K562 (cell line): Measurements from ENCODE around the gene GAPVD1. TPM values are rescaled to one million over a fixed set of nuclear protein-coding genes. Genes with fewer than 3 reads are reported as not detected.
A peak's percentile ranks its signal among the peaks of the same experiment; 100 is the strongest.

Source experiments
- BRD4 ChIP-seq: fragments of 200-600 bp; sonication (generic); IDR thresholded peaks from 2 replicates; pipeline ENCODE4 v1.6.1; 2017; ENCODE audit warnings: inconsistent platforms
- CBX3 ChIP-seq, 2 experiments: IDR thresholded peaks; 1 replicate in 1 of 2; 2 replicates in 1 of 2; pipeline ENCODE4 v1.6.1; 2012; ENCODE audit warnings: inconsistent platforms in 2 of 2, low read length in 2 of 2, borderline replicate concordance in 1 of 2, control low read depth in 1 of 2
- CCAR2 ChIP-seq: fragments of 200-400 bp; formaldehyde crosslinking; IDR thresholded peaks from 2 replicates; pipeline ENCODE4 v1.6.1; 2017; ENCODE audit warnings: mild to moderate bottlenecking, low read depth, low read length
- CHD1 ChIP-seq: fragments of 200-600 bp; sonication (generic); IDR thresholded peaks from one replicate; pipeline ENCODE4 v1.6.1; 2012; ENCODE audit warnings: mild to moderate bottlenecking, moderate library complexity, low read length, inconsistent platforms
- ELF2 ChIP-seq: fragments of 250-450 bp; sonication (Bioruptor Pico); IDR thresholded peaks from 2 replicates; pipeline ENCODE4 v1.5.0; 2021; ENCODE audit warnings: mild to moderate bottlenecking
- EWSR1 ChIP-seq: fragments of 450-650 bp; IDR thresholded peaks from 2 replicates; pipeline ENCODE4 v1.6.1; 2018; ENCODE audit warnings: borderline replicate concordance, mild to moderate bottlenecking, low read depth, moderate library complexity; ENCODE audit not compliant: partially characterized antibody
- GABPA ChIP-seq: fragments of 200-800 bp; sonication (Bioruptor generic); conservative IDR thresholded peaks from 2 replicates; pipeline ENCODE4 v1.6.1; 2016; ENCODE audit warnings: low read depth, missing genetic modification characterization, missing compliant biosample characterization
- MAX ChIP-seq: sonication (generic); formaldehyde crosslinking; IDR thresholded peaks from 2 replicates; pipeline ENCODE4 v1.9.0; 2022; ENCODE audit warnings: mild to moderate bottlenecking, missing genetic modification reagents
- MLLT1 ChIP-seq, 2 experiments: fragments of 450-650 bp; IDR thresholded peaks; 2 replicates each; pipeline ENCODE4 v1.6.1; 2016
- MTA1 ChIP-seq: fragments of 450-650 bp; IDR thresholded peaks from 2 replicates; pipeline ENCODE4 v1.6.1; 2017; ENCODE audit warnings: borderline replicate concordance
- NCOA1 ChIP-seq: fragments of 450-650 bp; IDR thresholded peaks from 2 replicates; pipeline ENCODE4 v1.6.1; 2016; ENCODE audit warnings: low read depth
- NCOR1 ChIP-seq: fragments of 450-650 bp; IDR thresholded peaks from 2 replicates; pipeline ENCODE4 v1.6.1; 2016; ENCODE audit warnings: mild to moderate bottlenecking, moderate library complexity
- NFRKB ChIP-seq: fragments of 450-650 bp; IDR thresholded peaks from 2 replicates; pipeline ENCODE4 v1.6.1; 2016; ENCODE audit warnings: low read depth
- PHTF2 ChIP-seq: fragments of 250-450 bp; sonication (Bioruptor Pico); IDR thresholded peaks from 2 replicates; pipeline ENCODE4 v1.5.0; 2021; ENCODE audit warnings: mild to moderate bottlenecking
- PKNOX1 ChIP-seq: fragments of 450-650 bp; IDR thresholded peaks from 2 replicates; pipeline ENCODE4 v1.6.1; 2016
- PML ChIP-seq: IDR thresholded peaks from 2 replicates; pipeline ENCODE4 v1.6.1; 2012; ENCODE audit warnings: low read length, inconsistent platforms
- RBBP5 ChIP-seq: fragments of 200-600 bp; sonication (generic); IDR thresholded peaks from 2 replicates; pipeline ENCODE4 v1.6.1; 2012; ENCODE audit warnings: borderline replicate concordance, mild to moderate bottlenecking, low read length, control low read depth, inconsistent platforms; ENCODE audit not compliant: insufficient read depth, poor library complexity, severe bottlenecking
- SMARCC2 ChIP-seq: fragments of 450-650 bp; IDR thresholded peaks from 2 replicates; pipeline ENCODE4 v1.6.1; 2017; ENCODE audit warnings: antibody characterized with exemption, moderate library complexity, mild to moderate bottlenecking, low read depth
- SMARCE1 ChIP-seq: fragments of 450-650 bp; IDR thresholded peaks from 2 replicates; pipeline ENCODE4 v1.7.1; 2016; ENCODE audit warnings: mild to moderate bottlenecking
- ZNF311 ChIP-seq: fragments of 250-450 bp; sonication (Bioruptor Pico); IDR thresholded peaks from 2 replicates; pipeline ENCODE4 v1.4.0; 2020; ENCODE audit warnings: mild to moderate bottlenecking, moderate library complexity
- ZNF639 ChIP-seq, 2 experiments: fragments of 200-800 bp in 1 of 2; sonication (Bioruptor generic) in 1 of 2; sonication (generic) in 1 of 2; formaldehyde crosslinking in 1 of 2; IDR thresholded peaks in 1 of 2; conservative IDR thresholded peaks in 1 of 2; 2 replicates each; pipeline versions ENCODE4 v1.5.0 to v1.6.1; 2016 to 2020; ENCODE audit warnings: missing compliant biosample characterization in 1 of 2, missing genetic modification characterization in 1 of 2, missing genetic modification reagents in 1 of 2
- ZNF77 ChIP-seq: fragments of 250-450 bp; sonication (Bioruptor Pico); IDR thresholded peaks from 2 replicates; pipeline ENCODE4 v1.5.0; 2020
- polyA plus RNA-seq, 8 experiments: library from polyadenylated mRNA; depleted of rRNA in 4 of 8; stranded (reverse) in 5 of 8; unstranded in 3 of 8; fragments of >200 nt; fragmentation: Nextera tagmentation in 2 of 8; fragmentation: Illumina TruSeq in 1 of 8; extraction: Ambion mirVana in 2 of 8; extraction: Trizol in 1 of 8; gene quantifications; 2 replicates each; pipeline versions ENCODE4 v1.2.1 to v1.2.3, GENCODE V29; 2011 to 2014; ENCODE audit warnings: inconsistent platforms in 1 of 8, missing spikeins in 1 of 8
- total RNA-seq, 7 experiments: library from RNA; depleted of rRNA in 6 of 7; stranded (reverse); fragments of >200 nt in 6 of 7; fragmentation: Illumina TruSeq in 2 of 7; extraction: Trizol in 2 of 7; gene quantifications; 2 replicates each; pipeline versions ENCODE4 v1.2.1 to v1.2.3, GENCODE V29; 2011 to 2021; ENCODE audit warnings: low replicate concordance in 1 of 7

GAPVD1 gene
- total and polyA plus RNA-seq, 9 of the 15 experiments (the other 6 are each of a cell fraction or from before 2014, with no cell fraction given) = 9.5 to 66.1 (median 45.5) TPM

GRCh38 chr9:125261501-125262293, at the start of gene GAPVD1 (continued):
- TF ChIP-seq PKNOX1 (0 out of 2 replicates have a peak, but pooled peaks have one; percentile 13), NFRKB (peak; percentile 17), ZNF77 (CRISPR knock-in tag) (no peak), CCAR2 (no peak), SMARCC2 (no peak), NCOA1 (0 out of 2 replicates have a peak, but pooled peaks have one; percentile 26), BRD4 (peak; percentile 36; the same call in 1 of the 2 replicates), MLLT1 (IDR thresholded peaks at IDR 0.05) (peak; percentile 77 to 81; a peak in 3 of 4 replicates), RBBP5 (peak; percentile 67), CBX3 (IDR thresholded peaks at IDR 0.05; ENCODE audit: borderline replicate concordance in 1 of 2, low read length in 2 of 2) (peak in 1 of 2 experiments; percentile 79; a peak in 1 of 3 replicates), MTA1 (0 out of 2 replicates have a peak, but pooled peaks have one; percentile 46), MAX (CRISPR knock-in tag) (0 out of 2 replicates have a peak, but pooled peaks have one; percentile 25), NCOR1 (peak; percentile 38), CHD1 (peak; percentile 52), SMARCE1 (no peak; the same call in none of the 2 replicates), ZNF639 (CRISPR knock-in tag; conservative IDR thresholded peaks at IDR 0.05 in 1 of 2, IDR thresholded peaks at IDR 0.05 in 1 of 2) (peak in 1 of 2 experiments; percentile 73; a peak in 1 of 4 replicates), ZNF311 (CRISPR knock-in tag) (no peak), GABPA (peak; percentile 93), ELF2 (CRISPR knock-in tag) (peak; percentile 96), EWSR1 (no peak), PML (peak; percentile 57), PHTF2 (CRISPR knock-in tag) (no peak)
